Measurements from ENCODE around the gene MNDA.
"Not testable (repeated sequence)": the region's sequence is repeated elsewhere in the genome, so short reads cannot be mapped to it uniquely, and the experiment has no call there.

MNDA gene

GRCh38 chr1:158864595-158864994 lies 33.4 kb downstream of the MNDA start:
- in situ Hi-C loops (cut with MboI; ENCODE audit: low pct_unique_long_range_greater_than_20kb, low sequenced_read_pairs, unreplicated experiment) = no loop called here

GRCh38 chr1:158870438-158870837 lies 39.3 kb downstream of the MNDA start:
- DNase-seq (ENCODE audit: low spot score); in situ Hi-C loops (cut with MboI; ENCODE audit: low pct_unique_long_range_greater_than_20kb, low sequenced_read_pairs, unreplicated experiment): not testable (repeated sequence)

More at GRCh38 chr1:158864595-158864994, 33.4 kb downstream of the MNDA start:
- no peak for DNase-seq (ENCODE audit: low spot score)
- TF ChIP-seq CTCF (IDR thresholded peaks at IDR 0.05; ENCODE audit: extremely low read depth, insufficient read depth, missing control alignments) = no peak

GRCh38 chr1:158873141-158873540 lies 42.0 kb downstream of the MNDA start:
- in situ Hi-C loops (cut with MboI; ENCODE audit: low pct_unique_long_range_greater_than_20kb, low sequenced_read_pairs, unreplicated experiment) = no loop called here
- no peak for DNase-seq (ENCODE audit: low spot score)
- TF ChIP-seq CTCF (IDR thresholded peaks at IDR 0.05; ENCODE audit: extremely low read depth, insufficient read depth, missing control alignments) = no peak

- no peak for TF ChIP-seq CTCF (IDR thresholded peaks at IDR 0.05; ENCODE audit: extremely low read depth, insufficient read depth, missing control alignments)
- DNase-seq (ENCODE audit: low spot score) = no peak
- in situ Hi-C loops (cut with MboI; ENCODE audit: low pct_unique_long_range_greater_than_20kb, low sequenced_read_pairs, unreplicated experiment) = no loop called here
Observed at GRCh38 chr1:158893654-158894053, 62.5 kb downstream of the MNDA start.

GRCh38 chr1:158898722-158899121 lies 67.6 kb downstream of the MNDA start:
- no peak for TF ChIP-seq CTCF (IDR thresholded peaks at IDR 0.05; ENCODE audit: extremely low read depth, insufficient read depth, missing control alignments)
- no peak for DNase-seq (ENCODE audit: low spot score)
- in situ Hi-C loops (cut with MboI; ENCODE audit: low pct_unique_long_range_greater_than_20kb, low sequenced_read_pairs, unreplicated experiment) = no loop called here
